ENCODE results near the gene PPDPF.

The PPDPF gene

DNA sequence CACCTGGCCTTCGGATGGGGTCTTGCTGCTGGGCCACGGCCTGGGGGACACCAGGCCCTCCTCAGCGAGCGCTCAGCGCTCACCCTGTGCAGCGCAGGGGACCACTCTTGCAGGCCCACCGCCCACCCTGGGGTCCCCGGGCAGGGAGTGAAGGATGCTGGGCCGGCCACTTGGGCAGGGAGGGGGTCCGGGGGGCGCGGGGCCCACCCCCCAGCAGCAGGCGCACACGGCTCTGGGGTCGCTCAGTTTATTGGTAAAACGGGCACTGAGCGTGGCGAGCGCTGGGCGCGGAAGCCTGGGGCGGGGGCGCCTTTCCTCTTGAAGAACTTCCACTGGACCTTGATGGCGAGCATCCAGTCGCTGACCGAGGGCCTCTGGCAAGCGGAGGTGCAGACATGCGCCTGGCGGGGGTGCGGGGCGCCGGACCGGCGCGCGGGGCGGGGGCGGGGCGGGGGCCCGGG, 32.8 kb upstream of the PPDPF start:
- DNase-seq = no peak

DNA sequence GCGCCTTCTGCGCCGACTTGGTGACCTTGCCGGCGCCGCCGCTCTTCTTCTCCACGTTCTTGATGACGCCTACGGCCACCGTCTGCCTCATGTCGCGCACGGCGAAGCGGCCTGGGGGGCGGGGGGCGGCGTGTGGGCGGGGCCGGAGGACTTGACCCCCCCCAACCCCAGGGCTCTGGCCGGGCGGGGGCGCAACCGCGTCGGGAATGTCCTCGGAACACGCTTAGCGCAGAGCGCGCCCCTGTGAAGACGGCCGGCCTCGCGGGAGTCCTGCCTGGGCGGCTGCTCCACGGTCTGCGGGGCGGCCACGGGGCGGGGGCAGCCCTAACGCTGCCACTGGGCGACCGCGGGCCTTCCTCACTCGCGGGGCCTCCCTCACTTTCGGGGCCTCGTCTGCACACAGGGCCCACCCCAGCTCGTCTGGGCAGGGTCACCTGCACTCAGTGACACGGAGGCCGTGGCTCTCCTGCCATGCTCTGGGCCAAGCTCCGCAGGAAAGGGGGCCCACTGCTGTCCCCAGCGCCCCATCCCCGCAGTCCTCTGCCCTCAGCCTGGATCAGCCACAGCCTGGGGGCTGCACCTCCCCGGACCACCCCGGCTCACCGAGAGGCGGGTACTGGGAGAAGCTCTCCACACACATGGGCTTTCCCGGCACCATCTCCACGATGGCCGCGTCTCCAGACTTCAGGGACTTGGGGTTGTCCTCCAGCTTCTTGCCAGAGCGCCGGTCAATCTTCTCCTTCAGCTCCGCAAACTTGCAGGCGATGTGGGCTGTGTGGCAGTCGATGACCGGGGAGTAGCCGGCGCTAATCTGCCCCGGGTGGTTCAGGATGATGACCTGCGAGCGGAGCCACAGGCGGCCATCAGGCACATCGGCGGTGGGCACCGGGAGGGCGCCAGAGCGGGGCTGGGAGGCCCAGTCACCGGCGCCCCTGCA, 32.0 kb upstream of the PPDPF start:
- no peak for DNase-seq

GRCh38 chr20:63490416-63490815, 30.1 kb upstream of the PPDPF start:
- no peak for DNase-seq

GRCh38 chr20:63491078-63491477, 29.5 kb upstream of the PPDPF start:
- no peak for DNase-seq

DNA sequence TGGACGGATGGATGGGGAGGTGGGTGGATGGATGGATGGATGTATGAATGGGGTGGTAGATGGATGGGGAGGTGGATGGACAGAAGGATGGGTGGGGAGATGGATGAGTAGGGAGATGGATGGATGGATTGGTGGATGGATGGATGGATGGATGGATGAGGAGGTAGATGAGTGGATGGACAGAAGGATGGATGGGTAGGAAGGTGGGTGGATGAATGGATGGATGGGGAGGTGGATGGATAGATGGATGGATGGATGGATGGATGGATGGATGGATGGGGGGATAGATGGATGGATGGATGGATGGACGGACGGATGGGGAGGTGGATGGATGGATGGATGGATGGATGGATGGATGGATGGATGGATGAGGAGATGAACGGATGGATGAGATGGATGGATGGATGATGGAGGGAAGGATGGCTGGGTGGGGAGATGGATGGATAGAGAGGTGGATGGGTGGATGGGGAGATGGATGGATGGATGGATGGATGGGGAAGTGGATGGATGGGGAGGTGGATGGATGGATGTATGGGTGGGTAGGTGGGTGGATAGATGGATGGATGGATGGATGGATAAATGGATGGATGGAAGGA, 28.8 kb upstream of the PPDPF start:
- no peak for DNase-seq

- no peak for DNase-seq
Measured at GRCh38 chr20:63492518-63492917, 28.0 kb upstream of the PPDPF start.

DNA sequence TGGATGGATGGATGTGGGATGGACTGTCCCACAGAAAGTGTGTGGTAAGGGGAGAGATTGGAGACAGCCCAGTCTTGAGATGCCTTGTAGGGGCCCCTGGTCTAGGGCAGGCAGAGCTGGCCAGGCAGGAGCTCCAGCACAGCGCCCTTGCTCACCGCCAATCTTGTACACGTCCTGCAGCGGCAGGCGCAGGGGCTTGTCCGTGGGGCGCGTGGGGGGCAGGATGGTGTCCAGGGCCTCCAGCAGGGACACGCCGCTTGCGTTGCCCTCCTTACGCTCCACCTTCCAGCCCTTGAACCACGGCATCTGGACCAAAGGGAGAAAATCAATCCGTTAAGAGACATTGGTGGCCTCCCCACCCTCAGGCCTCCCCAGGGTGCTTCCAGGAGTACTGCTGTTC, 27.6 kb upstream of the PPDPF start:
- DNase-seq = no peak

DNA sequence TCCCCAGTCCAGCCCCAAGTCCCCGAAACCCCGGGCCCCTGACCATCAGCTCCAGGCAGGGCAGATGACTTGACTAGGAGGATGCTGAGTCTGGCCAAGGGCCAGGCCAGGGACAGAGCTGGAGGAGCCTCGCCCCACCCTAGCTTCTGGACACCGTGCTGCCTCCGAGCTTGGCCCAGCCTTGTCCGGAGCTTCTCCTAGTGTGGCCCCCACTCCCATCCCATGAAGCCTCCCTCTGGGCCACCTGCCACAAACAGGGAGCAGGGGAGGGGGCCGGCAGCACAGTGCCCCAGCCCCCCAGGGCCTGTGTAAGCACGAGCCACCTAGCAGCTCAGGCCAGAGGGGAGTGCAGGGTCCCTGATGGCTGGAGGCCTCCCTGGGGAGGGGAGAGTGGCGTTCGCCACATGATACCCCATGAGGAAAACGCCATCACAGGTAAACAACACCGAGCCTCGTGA, 27.0 kb upstream of the PPDPF start:
- no peak for DNase-seq

- DNase-seq = no peak
Measured at GRCh38 chr20:63494084-63494419, 26.5 kb upstream of the PPDPF start.

DNA sequence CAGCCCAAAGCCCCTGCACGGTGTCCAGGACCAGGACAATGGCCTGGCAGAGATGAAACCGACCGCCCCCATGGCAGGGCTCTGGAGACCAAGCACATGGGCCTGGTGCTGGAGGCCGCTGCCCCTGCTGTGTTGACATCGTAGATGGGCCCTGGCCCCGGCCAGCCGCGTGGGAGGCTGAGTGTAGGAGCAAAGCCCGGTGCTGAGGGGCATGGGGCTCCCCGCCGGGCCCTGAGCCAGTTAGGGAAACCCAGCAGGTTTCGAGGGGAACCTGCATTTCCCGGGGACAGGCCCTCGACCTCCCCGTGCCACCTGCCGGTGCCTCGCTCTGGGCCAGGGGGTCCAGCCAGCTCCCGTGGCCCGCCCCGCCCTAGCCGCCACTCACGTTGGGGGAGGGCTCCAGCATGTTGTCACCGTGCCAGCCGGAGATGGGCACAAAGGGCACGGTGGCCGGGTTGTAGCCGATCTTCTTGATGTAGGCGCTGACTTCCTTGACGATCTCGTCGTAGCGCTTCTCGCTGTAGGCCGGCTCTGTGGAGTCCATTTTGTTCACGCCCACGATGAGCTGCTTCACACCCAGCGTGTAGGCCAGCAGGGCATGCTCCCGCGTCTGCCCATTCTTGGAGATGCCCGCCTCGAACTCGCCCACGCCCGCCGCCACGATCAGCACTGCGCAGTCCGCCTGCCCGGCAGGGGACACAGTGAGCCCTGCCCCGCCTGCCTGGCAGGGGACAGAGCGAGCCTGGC, 26.0 kb upstream of the PPDPF start:
- DNase-seq = no peak

DNA sequence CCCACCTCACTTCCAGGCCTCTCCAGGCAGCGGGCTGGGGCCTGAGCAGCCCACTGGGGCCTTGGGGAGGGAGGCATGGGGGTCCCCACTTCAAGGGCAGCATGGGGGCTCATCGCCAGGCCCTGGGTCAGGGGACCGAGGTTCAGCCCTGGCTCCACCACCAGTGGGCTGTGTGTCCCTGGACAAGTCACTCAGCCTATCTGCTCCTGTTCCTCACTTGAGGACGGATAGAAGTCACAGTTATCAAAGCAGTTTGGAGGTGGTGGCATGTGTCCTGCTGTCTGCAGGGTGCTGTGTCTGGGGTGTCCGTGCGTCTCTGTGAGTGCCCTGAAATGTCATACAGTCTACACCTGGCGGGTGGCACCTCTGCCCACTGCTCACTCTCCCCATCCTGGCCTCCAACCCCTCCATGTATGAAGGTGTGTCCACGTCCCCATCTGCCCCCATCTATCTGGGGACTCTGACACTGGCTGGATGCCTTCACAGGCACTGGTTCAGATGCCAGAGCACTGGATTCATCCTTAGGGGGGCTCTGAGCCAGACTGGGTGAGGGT, 25.3 kb upstream of the PPDPF start:
- DNase-seq = no peak

DNA sequence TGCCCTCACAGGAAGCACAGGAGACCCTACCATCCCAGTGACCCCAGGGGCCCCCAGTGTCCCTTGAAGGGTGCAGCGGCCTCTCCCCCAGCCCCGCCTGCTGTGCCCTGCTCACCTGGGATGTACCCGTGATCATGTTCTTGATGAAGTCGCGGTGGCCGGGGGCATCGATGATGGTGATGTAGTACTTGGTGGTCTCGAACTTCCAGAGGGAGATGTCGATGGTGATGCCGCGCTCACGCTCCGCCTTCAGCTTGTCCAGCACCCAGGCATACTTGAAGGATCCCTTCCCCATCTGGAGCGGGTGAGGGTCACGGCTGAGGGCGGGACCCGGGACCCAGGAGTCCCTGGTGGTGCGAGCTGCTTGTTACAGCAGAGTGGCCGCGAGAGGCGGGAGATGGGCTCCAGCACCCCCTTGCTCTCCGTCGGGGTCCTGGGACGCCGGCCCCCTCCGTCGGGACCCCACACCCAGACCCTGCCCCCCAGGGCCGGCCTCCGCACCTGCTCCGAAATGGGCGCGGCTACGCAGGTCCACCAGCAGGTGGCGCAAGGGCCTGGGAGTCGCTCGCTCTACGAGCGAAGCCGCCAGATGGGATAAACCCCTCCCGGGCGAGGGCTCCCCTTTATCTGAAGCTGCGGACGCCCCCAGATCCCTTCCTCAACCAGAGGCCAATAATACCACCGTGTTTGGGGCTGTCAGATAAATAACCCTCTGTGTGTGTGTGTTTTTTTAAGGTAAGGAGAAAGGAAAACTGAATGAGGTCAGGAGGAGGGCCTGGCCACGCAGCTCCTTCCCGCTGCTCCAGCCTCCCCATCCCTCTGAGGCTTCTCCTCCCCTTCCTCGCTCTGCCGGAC, 24.6 kb upstream of the PPDPF start:
- DNase-seq = peak; percentile 55

- no peak for DNase-seq
Measured at GRCh38 chr20:63496596-63497120, 23.9 kb upstream of the PPDPF start.

DNA sequence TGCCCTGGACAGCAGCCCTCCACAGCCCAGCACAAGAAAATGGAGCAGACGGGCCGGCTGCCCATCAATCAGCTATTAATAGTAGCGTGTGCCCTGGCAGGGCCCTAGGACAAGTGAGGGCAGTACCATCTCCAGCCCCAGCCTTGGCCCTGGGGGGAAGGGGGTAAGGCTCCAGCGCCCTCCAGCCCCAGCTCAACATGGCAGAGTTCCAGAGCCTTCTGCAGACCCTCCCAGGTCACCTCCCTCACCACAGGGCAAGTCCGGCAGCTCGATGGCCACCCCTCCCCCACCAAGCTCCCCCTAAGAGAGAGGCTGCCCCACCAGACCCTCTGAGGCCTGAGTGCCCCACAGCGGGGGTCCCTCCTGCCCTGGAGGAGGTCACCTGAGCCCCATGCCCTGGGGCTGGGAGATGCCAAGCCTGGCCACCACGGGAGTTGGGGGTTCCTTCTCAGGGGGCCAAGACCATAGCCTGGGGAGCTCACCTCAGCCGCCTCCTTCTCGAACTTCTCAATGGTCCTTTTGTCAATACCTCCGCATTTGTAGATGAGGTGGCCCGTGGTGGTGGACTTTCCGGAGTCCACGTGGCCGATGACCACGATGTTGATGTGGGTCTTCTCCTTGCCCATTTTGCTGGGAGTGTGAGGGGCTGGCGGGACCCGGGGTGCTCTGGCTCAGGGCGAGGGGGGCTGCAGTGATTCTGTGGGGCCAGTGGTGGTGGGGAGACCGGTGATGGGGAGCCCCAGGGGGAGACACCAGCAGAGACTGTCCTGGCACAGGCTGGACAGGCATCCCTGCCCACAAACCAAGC, 23.2 kb upstream of the PPDPF start:
- no peak for DNase-seq

GRCh38 chr20:63497946-63498935, 22.3 kb upstream of the PPDPF start:
- no peak for DNase-seq

- peak; percentile 52 for DNase-seq
Measured at GRCh38 chr20:63498960-63499337, 21.6 kb upstream of the PPDPF start, which contains the start of gene EEF1A2. Gene EEF1A2 (minus strand): TSS chr20:63499083. CDS start chr20:63497763, 1,320 bp downstream.

GRCh38 chr20:63499338-63499969, 21.1 kb upstream of the PPDPF start:
- no peak for DNase-seq

DNA sequence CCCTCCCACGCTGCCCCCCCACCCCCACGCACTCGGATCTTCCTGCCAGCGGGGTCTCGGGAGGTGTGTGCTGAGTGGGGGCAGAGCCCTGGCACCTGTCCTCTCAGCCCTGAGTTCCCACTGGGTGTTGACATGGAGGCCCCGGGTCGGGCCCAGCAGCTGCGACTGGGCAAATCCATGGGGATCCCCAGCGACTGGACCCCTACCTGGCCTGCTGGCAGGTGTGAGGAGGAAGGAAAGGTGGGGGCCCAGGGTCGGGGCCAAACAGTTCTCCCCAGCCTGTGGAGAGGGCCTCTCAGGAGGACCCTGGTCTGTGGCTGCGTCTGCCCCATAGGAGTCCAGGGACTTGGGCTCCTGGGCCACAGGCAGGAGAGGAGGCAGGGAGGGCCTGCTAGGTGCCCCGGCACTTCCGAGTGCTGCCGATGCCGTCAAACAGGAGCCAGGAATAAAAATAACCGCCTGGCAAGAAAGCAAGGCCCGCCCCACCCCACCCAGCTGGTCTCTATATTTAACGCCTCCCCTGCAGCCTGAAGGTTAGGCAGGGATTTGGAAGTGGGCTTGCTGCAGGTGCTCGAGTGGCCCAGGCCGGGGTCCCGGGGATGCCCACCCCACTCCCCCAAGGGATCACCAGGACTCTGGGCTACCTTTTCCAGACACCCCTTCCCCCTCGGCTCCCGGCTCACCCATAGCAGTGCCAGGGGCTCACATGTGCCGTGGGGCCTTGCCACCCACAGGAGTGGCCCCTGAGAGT, 20.2 kb upstream of the PPDPF start:
- no peak for DNase-seq

Data from central memory CD4-positive, alpha-beta T cell (primary cell).